A549 (cell line): ENCODE measurements around the gene REM2.
"Not testable (repeated sequence)": the region's sequence is repeated elsewhere in the genome, so short reads cannot be mapped to it uniquely, and the experiment has no call there.

ENCODE experiments used
- CTCF ChIP-seq: fragments of >200 bp; sonication (Bioruptor Twin); formaldehyde crosslinking; IDR thresholded peaks from 3 replicates; pipeline ENCODE4 v1.5.1; 2016
- ELK1 ChIP-seq: fragments of 150-350 bp; IDR thresholded peaks from 2 replicates; pipeline ENCODE4 v1.6.1; 2014; ENCODE audit warnings: low read depth, mild to moderate bottlenecking, low read length
- EP300 ChIP-seq, 2 experiments: fragments of >200 bp; sonication (Bioruptor Twin); formaldehyde crosslinking; IDR thresholded peaks; 2 replicates in 1 of 2; 3 replicates in 1 of 2; pipeline ENCODE4 v1.6.1; 2016 to 2017
- FOSL2 ChIP-seq, 2 experiments: fragments of 450-650 bp in 1 of 2; fragments of >200 bp in 1 of 2; sonication (Bioruptor Twin) in 1 of 2; formaldehyde crosslinking; IDR thresholded peaks; 2 replicates each; pipeline versions ENCODE4 v1.5.0 to v1.6.1; 2016 to 2020; ENCODE audit warnings: mild to moderate bottlenecking in 1 of 2, moderate library complexity in 1 of 2
- JUNB ChIP-seq: fragments of >200 bp; sonication (Bioruptor Twin); formaldehyde crosslinking; IDR thresholded peaks from 2 replicates; pipeline ENCODE4 v1.6.1; 2016
- POLR2A ChIP-seq: IDR thresholded peaks from 2 replicates; pipeline ENCODE4 v1.6.1; 2012; ENCODE audit warnings: mild to moderate bottlenecking, low read length
- SMC3 ChIP-seq: fragments of >200 bp; sonication (Bioruptor Twin); formaldehyde crosslinking; IDR thresholded peaks from 3 replicates; pipeline ENCODE4 v1.6.1; 2018; ENCODE audit warnings: inconsistent platforms
- ZFP36 ChIP-seq: fragments of 450-650 bp; IDR thresholded peaks from 2 replicates; pipeline ENCODE4 v1.6.1; 2014; ENCODE audit warnings: borderline replicate concordance; ENCODE audit not compliant: partially characterized antibody

- TF ChIP-seq POLR2A; SMC3; CTCF; EP300 (IDR thresholded peaks at IDR 0.05); FOSL2 (IDR thresholded peaks at IDR 0.05); FOSL2 (CRISPR knock-in tag; IDR thresholded peaks at IDR 0.05); ELK1; JUNB; ZFP36: not testable (repeated sequence)
Observed at GRCh38 chr14:22854296-22854695, 28.7 kb upstream of the REM2 start.
